Keratinocyte (primary cell): ENCODE data around the gene GUCA2A. TPM values are rescaled to one million over a fixed set of nuclear protein-coding genes. Genes with fewer than 3 reads are reported as not detected.

ENCODE experiments used
- DNase-seq: peaks from one replicate; pipeline ENCODE4 v3.0.0-alpha.2; 2011; ENCODE audit warnings: low read depth, missing footprints, low spot score
- FAIRE-seq: peaks from 2 replicates; lab custom pipeline; 2011; peaks lifted over from hg19 to GRCh38; lab: Jason Lieb, UNC
- H2AFZ ChIP-seq: 2 replicates; pipeline ENCODE4 v1.6.0; 2012; ENCODE audit warnings: low read length, control low read depth, inconsistent platforms; ENCODE audit not compliant: control insufficient read depth
- H3K27ac ChIP-seq: 2 replicates; pipeline ENCODE4 v1.5.1; 2011; ENCODE audit warnings: low read length; ENCODE audit not compliant: control insufficient read depth, insufficient read depth
- H3K27me3 ChIP-seq: 3 replicates; pipeline ENCODE4 v1.6.0; 2011; ENCODE audit warnings: low read length; ENCODE audit not compliant: control insufficient read depth, insufficient read depth; ENCODE audit errors: extremely low read depth
- H3K36me3 ChIP-seq, 2 experiments: 2 replicates in 1 of 2; 3 replicates in 1 of 2; pipeline ENCODE4 v1.5.1; 2011; ENCODE audit warnings: low read length in 2 of 2, mild to moderate bottlenecking in 1 of 2; ENCODE audit not compliant: control insufficient read depth in 2 of 2, insufficient read depth in 2 of 2; ENCODE audit errors: extremely low read depth in 1 of 2
- H3K4me1 ChIP-seq: 3 replicates; pipeline ENCODE4 v1.5.1; 2011; ENCODE audit warnings: low read length; ENCODE audit not compliant: control insufficient read depth, insufficient read depth; ENCODE audit errors: extremely low read depth
- H3K4me2 ChIP-seq: 3 replicates; pipeline ENCODE4 v1.6.0; 2011; ENCODE audit warnings: low read depth, low read length; ENCODE audit not compliant: control insufficient read depth, insufficient read depth; ENCODE audit errors: extremely low read depth
- H3K4me3 ChIP-seq, 3 experiments: fragments of 200-600 bp in 1 of 3; sonication (generic) in 1 of 3; 2 replicates in 2 of 3; 3 replicates in 1 of 3; pipeline ENCODE4 v1.5.1; 2011 to 2016; ENCODE audit warnings: low read length in 3 of 3, mild to moderate bottlenecking in 3 of 3, control low read depth in 2 of 3, inconsistent platforms in 1 of 3, low read depth in 1 of 3, mixed read lengths in 1 of 3, mixed run types in 1 of 3, moderate library complexity in 1 of 3; ENCODE audit not compliant: control insufficient read depth in 2 of 3, insufficient read depth in 2 of 3; ENCODE audit errors: extremely low read depth in 1 of 3
- H3K79me2 ChIP-seq: 2 replicates; pipeline ENCODE4 v1.6.0; 2012; ENCODE audit warnings: low read length; ENCODE audit not compliant: control insufficient read depth, insufficient read depth
- H3K9ac ChIP-seq: 3 replicates; pipeline ENCODE4 v1.6.0; 2011; ENCODE audit warnings: low read length; ENCODE audit not compliant: control insufficient read depth, insufficient read depth; ENCODE audit errors: extremely low read depth
- H3K9me1 ChIP-seq: 3 replicates; pipeline ENCODE4 v1.6.0; 2011; ENCODE audit warnings: low read length; ENCODE audit not compliant: control insufficient read depth, insufficient read depth; ENCODE audit errors: extremely low read depth
- H3K9me3 ChIP-seq: 2 replicates; pipeline ENCODE4 v1.5.1; 2012; ENCODE audit warnings: low read depth, low read length; ENCODE audit not compliant: control insufficient read depth
- H4K20me1 ChIP-seq: 3 replicates; pipeline ENCODE4 v1.6.0; 2011; ENCODE audit warnings: low read length; ENCODE audit not compliant: control insufficient read depth, insufficient read depth; ENCODE audit errors: extremely low read depth
- EZH2 ChIP-seq: IDR thresholded peaks from one replicate; pipeline ENCODE4 v1.6.1; 2012; ENCODE audit warnings: inconsistent platforms, mild to moderate bottlenecking, low read length, moderate library complexity
- dilution Hi-C: fragments of 300-500 bp; cut with MboI; formaldehyde crosslinking; loops from one replicate; pipeline ENCODE4 v1.7.0; 2020; ENCODE audit warnings: low sequenced_read_pairs; ENCODE audit not compliant: extremely low pct_ligation_motif_present
- polyA plus RNA-seq, 5 experiments: library from polyadenylated mRNA; depleted of rRNA in 3 of 5; stranded (reverse) in 3 of 5; stranded (forward) in 1 of 5; unstranded in 1 of 5; fragments of >200 nt; gene quantifications; 1 replicate in 1 of 5; 2 replicates in 3 of 5; 3 replicates in 1 of 5; pipeline versions ENCODE4 v1.2.1 to v1.2.3, GENCODE V29; 2011 to 2012; ENCODE audit warnings: missing spikeins in 2 of 5, low read depth in 1 of 5, low replicate concordance in 1 of 5
- TF ChIP-seq, protein P1 (sequence below), 3 experiments: IDR thresholded peaks in 1 of 3; conservative IDR thresholded peaks in 1 of 3; optimal IDR thresholded peaks in 1 of 3; 2 replicates in 2 of 3; 3 replicates in 1 of 3; pipeline versions ENCODE3 to v1.5.1; 2011; ENCODE audit warnings: low read length in 3 of 3, mild to moderate bottlenecking in 3 of 3, moderate library complexity in 2 of 3, control low read depth in 1 of 3, inconsistent platforms in 1 of 3; ENCODE audit not compliant: insufficient read depth in 2 of 3; ENCODE audit errors: extremely low read depth in 1 of 3

Gene GUCA2A
- polyA plus RNA-seq, 1 donor (not counting 4 experiments of a cell fraction or from before 2014, with no cell fraction given), result not detected

DNA sequence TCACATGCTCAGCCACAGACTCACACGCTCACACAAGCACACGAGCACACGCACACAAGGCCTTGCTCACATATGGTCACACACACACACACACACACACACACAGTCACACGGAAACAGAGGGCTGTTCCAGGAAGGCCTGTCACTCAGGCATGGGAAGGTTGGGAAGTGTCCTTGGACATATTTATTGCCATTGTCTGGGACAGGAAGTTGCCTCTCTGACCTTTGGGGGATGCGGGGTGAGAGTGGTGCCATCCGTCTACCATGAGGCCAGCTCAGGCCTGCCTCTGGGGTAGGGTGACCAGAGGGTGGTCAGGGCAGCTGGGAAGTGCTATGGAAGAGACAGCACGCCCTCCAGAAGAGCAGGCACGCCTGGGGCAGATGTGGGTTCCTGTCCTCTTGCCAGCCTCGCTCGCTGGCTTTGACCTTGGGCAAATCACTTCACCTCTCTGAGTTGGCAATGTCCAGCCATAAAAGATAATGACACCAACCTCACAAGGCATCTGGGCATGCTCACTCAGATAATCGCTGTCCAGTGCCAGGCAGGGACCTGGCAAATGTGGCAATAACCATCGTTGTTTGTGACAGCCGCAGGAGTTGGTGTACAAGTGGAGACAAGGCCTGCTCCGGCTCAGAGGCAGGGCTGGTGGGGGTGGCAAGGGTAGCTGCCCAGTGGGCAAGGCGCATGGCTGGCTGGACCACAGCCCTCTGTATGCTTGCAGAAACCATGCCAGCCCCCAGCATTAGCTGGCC, 8.0 kb upstream of the GUCA2A start:
- Histone ChIP-seq H3K4me2 (no peak overlapping the region), H3K9me3 (no peaks in the 10 kb centered on the region), H3K4me3 (no peak overlapping the region), H3K36me3 (no peaks in the 10 kb centered on the region), H3K4me1 (peaks cover 56% of the 10 kb centered on the region), H3K27me3 (no peaks in the 10 kb centered on the region), H3K9me1 (no peaks in the 10 kb centered on the region), H4K20me1 (no peaks in the 10 kb centered on the region), H3K79me2 (no peaks in the 10 kb centered on the region), H2AFZ (no peak overlapping the region), H3K27ac (peak overlapping the region; percentile 7), H3K9ac (no peak overlapping the region)
- TF ChIP-seq, protein P1, sequence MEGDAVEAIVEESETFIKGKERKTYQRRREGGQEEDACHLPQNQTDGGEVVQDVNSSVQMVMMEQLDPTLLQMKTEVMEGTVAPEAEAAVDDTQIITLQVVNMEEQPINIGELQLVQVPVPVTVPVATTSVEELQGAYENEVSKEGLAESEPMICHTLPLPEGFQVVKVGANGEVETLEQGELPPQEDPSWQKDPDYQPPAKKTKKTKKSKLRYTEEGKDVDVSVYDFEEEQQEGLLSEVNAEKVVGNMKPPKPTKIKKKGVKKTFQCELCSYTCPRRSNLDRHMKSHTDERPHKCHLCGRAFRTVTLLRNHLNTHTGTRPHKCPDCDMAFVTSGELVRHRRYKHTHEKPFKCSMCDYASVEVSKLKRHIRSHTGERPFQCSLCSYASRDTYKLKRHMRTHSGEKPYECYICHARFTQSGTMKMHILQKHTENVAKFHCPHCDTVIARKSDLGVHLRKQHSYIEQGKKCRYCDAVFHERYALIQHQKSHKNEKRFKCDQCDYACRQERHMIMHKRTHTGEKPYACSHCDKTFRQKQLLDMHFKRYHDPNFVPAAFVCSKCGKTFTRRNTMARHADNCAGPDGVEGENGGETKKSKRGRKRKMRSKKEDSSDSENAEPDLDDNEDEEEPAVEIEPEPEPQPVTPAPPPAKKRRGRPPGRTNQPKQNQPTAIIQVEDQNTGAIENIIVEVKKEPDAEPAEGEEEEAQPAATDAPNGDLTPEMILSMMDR (optimal IDR thresholded peaks at IDR 0.05 in 1 of 3, IDR thresholded peaks at IDR 0.05 in 1 of 3, conservative IDR thresholded peaks at IDR 0.05 in 1 of 3; ENCODE audit: extremely low read depth in 1 of 3, insufficient read depth in 2 of 3, low read length in 3 of 3), result no peak
- no peak for TF ChIP-seq EZH2
- no peak for FAIRE-seq
- no peak for DNase-seq
- dilution Hi-C loops, result no loop called here

DNA sequence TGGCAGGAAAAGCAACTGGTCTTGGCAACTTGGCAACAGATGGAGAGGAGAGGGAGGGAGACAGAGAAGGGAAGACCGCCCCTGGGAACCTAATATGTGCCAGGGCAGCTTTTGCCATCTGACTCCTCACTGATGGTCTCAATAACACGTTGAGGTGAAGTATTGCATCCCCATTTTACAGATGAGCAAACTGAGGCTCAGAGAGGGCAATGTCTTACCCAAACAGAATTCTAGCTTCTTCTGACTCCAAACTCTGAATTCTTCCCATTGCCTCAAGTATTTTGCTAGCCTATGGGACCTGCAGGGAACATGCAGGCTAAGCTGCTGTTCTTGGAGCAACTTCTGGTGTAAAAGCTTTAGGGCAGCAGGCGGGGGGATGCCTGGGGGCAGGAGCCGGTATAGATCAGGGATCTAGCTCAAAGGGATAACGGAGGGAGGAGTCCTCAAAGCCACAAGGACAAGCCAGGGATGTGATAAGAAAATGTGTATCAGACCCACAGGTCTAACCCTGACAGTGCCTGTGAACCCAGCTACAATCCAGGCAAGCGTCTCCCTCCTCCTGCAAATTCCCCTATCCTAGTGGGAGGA, 7.2 kb upstream of the GUCA2A start:
- dilution Hi-C loops, result no loop called here
- no peak for TF ChIP-seq EZH2
- TF ChIP-seq, protein P1 (optimal IDR thresholded peaks at IDR 0.05 in 1 of 3, IDR thresholded peaks at IDR 0.05 in 1 of 3, conservative IDR thresholded peaks at IDR 0.05 in 1 of 3; ENCODE audit: extremely low read depth in 1 of 3, insufficient read depth in 2 of 3, low read length in 3 of 3), result no peak
- Histone ChIP-seq H3K27me3 (no peaks in the 10 kb centered on the region), H3K9me3 (no peaks in the 10 kb centered on the region), H3K4me1 (peaks cover 48% of the 10 kb centered on the region), H3K4me3 (no peak overlapping the region), H3K9ac (no peak overlapping the region), H2AFZ (no peak overlapping the region), H4K20me1 (no peaks in the 10 kb centered on the region), H3K79me2 (no peaks in the 10 kb centered on the region), H3K4me2 (no peak overlapping the region), H3K9me1 (no peaks in the 10 kb centered on the region), H3K27ac (no peak overlapping the region), H3K36me3 (no peaks in the 10 kb centered on the region)
- FAIRE-seq, result no peak
- DNase-seq, result no peak
